ENCODE data around the gene PIEZO1.

Gene PIEZO1

GRCh38 chr16:88737298-88738150 lies 47.5 kb downstream of the PIEZO1 start:
- DNase-seq (ENCODE audit: low spot score): peak; percentile 57

DNA sequence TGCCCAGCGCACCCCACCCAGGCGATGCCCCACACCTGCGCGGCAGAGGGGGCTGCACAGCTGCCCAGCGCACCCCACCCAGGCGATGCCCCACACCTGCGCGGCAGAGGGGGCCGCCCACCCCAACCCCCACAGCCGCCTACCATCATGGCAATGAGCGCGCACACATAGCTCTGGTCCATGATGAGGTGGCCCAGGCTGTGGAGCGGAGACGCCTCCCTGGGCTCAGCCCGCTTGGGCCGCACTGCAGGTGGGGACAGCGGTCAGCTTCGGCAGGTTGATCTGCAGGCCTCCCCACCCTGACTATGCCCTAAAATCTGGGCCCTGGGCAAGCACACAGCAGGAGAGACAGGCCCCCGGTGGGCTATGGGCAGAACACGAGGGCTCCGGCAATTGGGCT lies 48.5 kb downstream of the PIEZO1 start:
- no peak for DNase-seq (ENCODE audit: low spot score)

DNA sequence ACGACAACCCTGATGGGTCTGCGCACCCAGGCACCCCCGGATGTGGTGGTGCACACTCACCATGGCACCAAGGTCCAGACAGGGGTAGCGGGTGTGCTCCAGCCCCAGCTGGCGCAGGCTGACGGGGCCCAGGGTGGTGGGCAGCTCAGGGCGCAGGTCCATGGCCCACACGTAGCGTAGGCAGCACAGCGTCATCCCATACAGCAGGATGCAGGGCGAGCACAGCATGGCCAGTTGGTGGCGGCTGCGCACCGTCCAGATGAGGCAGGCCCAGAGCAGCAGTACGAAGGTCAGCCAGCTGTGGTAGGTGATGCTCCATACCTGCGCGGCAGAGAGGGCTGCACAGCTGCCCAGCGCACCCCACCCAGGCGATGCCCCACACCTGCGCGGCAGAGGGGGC lies 48.9 kb downstream of the PIEZO1 start:
- no peak for DNase-seq (ENCODE audit: low spot score)

- DNase-seq (ENCODE audit: low spot score): no peak
Observed at GRCh38 chr16:88735616-88736015, 49.4 kb downstream of the PIEZO1 start.

DNA sequence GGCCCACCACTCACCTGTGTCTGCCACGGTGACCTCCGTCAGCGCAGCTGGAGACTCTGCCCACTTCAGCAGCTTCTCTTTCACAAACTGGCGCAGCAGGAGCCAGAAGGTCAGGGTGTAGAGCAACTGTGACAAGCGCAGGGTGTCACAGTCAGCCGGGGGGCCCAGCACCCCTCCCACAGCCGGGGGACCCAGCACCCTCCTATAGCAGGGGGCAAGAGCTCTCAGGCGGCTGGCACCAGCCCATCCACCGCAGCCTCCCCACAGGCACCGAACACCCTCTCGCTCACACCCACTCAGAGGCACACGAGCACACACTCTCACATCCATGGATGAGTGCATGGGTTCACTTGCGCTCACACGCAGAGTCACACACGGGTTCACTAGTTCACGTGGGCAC lies 49.9 kb downstream of the PIEZO1 start:
- DNase-seq (ENCODE audit: low spot score): no peak

DNA sequence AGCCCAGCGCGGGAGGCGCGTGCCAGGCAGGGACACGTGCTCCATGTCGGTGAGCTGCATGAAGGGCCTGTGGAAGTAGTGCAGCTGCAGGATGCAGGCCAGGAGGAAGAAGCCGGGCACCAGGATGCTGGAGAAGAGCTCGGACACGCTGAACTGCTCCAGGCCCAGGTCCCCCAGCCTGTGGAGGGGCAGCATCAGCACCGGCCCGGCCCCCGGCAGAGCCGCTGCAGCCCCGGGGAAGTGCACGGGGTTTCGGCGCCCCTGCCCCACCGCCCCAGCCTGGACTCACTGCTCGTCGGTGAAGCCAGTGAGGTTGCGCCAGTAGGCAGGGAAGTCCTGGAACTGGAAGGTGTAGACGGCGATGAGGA lies 50.7 kb downstream of the PIEZO1 start:
- DNase-seq (ENCODE audit: low spot score): no peak

DNA sequence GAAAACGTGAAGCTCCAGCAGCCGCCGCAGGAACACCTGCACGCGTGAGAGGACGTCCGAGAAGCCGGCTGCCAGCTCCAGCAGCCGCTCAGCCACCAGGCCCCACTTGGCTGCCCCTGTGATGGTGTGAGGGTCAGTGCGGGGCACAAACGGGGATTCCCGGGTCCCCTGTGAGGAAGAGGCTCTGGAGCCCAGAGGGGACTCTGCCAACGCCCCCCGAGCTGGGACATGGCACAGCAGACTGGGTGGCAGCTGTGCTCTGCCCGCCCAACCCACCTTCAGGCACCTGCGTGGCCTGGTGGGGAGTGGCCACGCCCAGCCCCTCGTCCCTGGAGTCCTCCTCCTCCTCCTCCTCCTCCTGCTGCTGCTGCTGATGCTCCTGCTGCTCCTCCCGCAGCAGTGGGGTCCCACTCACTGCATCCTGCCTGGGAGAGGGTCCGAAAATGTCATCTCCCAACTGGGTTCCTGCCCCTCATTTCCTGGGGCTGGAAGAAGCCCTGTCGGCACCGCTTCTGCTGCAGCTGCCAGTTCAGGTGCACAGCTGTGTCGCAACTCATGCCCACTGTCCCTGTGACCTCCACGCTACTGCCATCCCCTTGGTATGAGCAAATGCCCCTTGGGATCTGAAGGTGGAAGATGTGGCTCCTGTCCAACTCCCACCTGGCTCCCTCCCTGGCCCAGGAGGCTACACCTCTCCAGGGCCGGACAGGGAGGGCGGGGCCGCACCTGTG lies 51.2 kb downstream of the PIEZO1 start:
- no peak for DNase-seq (ENCODE audit: low spot score)

GRCh38 chr16:88732961-88733294 lies 52.1 kb downstream of the PIEZO1 start:
- no peak for DNase-seq (ENCODE audit: low spot score)

GRCh38 chr16:88732172-88732960 lies 52.7 kb downstream of the PIEZO1 start:
- DNase-seq (ENCODE audit: low spot score): no peak

DNA sequence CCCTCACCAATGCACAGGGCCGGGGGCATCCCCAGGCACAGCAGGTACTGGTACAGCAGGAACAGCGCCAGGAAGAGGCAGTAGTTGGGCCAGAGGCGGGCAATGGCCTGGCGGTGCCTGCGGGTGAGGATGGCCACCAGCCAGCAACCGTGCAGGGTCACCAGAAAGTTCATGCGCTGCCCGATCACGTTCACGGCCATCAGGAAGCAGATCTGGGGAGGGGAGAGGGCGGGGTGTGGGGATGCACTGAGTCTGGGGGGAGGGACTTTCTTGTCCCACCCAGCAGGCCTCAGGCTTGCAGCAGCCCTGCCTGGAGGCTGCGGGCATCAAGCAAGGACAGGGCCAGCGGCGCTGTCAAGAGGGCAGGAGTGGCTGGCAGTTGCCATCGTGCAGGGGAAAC lies 53.3 kb downstream of the PIEZO1 start:
- no peak for DNase-seq (ENCODE audit: low spot score)

GRCh38 chr16:88730632-88731607 lies 54.1 kb downstream of the PIEZO1 start:
- DNase-seq (ENCODE audit: low spot score): no peak

DNA sequence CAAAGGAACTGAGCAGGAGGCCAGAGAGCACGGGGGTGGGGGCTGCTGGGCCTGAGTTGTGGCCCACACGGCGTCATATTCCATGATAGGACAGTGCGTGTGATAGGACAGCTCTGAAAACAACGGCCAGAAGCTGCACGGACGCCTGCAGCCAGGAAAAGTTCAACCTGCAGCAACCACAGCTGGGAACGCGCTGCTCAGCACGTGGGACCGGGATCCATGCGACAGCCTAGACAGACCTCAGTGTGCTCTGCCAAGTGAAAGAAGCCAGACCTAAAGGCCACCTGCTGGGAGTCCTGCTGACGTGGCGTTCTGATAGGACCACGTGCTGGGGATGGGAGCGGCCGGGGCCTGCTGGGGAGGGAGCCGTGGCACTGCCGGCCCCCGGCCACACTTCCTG lies 57.1 kb downstream of the PIEZO1 start:
- no peak for DNase-seq (ENCODE audit: low spot score)

- DNase-seq (ENCODE audit: low spot score): no peak
Observed at GRCh38 chr16:88726981-88727380, 58.0 kb downstream of the PIEZO1 start.

GRCh38 chr16:88726408-88726749 lies 58.6 kb downstream of the PIEZO1 start:
- no peak for DNase-seq (ENCODE audit: low spot score)

DNA sequence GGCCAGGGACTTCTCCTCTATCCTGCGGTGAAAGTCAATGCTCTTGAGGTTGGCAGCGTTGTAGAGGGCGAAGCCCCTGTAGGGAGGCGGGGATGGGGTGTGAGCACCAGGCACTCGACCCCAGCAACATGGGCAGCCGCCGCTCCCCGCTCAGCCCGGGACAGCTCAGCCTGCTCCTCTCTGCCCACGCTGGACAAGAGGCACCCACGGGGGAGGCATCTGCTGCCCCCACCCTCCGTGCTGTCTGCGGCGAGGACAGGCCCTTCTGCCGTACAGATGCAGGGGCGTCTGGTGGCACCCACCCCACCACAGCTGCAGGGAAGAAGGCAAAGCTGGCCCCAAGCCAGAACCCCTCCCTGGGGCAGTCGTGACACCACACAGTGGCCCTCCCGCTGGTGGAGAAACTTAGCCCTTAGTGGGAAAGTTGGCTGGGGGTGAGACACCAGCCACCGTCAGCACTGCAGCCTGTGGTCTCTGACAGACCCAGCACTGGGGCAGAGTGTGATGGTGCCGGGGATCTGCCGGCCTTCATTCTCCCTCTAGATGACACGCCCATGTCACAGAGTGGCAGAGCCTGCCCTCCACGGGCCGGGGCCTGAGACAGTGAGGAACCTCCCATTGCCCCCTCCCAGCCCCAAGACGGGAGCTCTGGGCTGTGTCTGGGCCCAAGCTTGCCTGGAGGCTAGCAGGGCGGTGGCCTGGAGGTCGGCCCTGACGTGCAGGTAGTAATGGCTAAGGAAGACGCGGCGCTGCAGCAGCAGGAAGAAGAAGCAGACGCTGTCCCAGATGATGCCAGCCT lies 59.2 kb downstream of the PIEZO1 start:
- no peak for DNase-seq (ENCODE audit: low spot score)

GRCh38 chr16:88724855-88725555 lies 60.0 kb downstream of the PIEZO1 start:
- DNase-seq (ENCODE audit: low spot score): no peak

DNA sequence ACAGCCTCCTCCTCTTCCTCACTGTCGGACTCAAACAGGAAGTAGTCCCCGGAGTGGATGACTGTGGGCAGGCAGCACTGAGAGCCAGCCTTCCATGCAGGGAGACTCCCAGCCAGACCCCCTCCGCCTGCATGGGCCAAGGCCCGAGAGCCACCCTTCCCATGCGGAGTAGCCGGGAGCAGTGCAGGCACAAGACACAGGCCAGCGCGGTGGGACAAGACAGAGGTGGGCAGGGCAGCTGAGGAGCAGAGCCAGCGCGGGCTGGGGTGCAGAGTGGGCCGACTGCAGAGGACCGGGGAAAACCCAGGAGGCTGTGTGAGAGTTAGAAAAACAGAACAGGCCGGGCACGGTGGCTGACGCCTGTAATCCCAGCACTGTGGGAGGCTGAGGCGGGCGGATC lies 61.1 kb downstream of the PIEZO1 start:
- DNase-seq (ENCODE audit: low spot score): no peak

DNA sequence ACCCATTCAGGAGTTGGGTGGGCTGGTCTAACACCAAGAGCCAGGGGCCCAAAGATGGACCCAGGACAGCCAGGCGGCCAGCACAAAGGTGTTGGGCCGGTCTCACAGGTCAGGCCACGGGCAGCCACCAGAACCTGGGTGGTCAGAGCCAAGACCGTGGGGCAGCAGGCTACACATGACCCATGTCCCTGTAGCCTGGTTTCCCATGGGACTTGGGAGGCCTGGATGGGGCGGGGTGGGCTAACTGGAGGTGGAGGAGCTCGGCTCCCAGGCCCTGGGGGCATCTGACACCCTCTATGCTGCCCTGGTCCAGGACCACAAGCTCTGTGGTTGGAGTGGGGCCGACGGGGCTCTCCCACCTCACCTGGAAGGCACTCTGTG lies 61.5 kb downstream of the PIEZO1 start:
- DNase-seq (ENCODE audit: low spot score): no peak

DNA sequence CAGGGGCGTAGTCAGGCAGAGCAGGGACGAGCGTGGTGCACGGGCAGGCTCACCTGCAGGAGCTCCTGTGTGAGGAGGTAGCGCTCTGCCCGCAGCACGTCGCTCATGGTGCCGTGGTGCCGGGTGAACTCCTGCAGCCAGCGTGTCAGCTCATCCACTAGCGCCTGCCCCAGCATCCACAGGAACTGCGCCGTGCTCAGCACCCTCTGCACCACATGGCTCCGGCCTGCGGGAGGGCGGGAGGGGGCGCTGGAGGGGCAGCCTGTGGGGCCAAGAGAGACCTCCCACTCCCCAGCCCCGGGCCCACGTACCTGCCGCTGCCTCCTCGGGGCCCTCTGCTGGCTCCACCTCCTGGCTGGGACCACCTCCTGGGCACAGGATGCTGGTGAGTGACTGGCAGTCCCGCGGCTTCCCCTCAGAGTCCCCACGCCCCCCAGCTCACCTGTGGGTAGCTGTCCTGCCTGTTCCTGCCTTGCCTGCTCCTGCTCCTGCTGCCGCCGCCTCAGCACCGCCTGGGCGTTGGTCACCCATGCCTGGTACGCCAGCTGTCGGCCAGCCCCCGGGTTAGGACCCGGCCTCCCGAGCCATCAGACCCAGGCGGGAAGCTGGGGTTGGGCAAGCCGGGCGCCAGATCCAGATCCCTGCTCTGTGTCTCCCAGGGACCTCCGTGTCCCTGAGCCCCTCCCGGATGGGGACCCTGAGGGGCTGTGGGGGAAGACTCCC lies 62.1 kb downstream of the PIEZO1 start:
- DNase-seq (ENCODE audit: low spot score): no peak

All from LoVo (cell line).